Pancreas (tissue), 10 donors: ENCODE results near the gene PRSS57. TPM values are rescaled to one million over a fixed set of nuclear protein-coding genes. Genes with fewer than 3 reads are reported as not detected.
A peak's percentile ranks its signal among the peaks of the same experiment; 100 is the strongest.

Experiments
- ATAC-seq, 4 donors: fragments of 200-7000 bp; cut with Tn5 transposase; one replicate each; pipeline versions ENCODE4 v1.8.0 to v1.9.1; 2020; ENCODE audit warnings: mild to moderate bottlenecking in 4 of 4, moderate library complexity in 4 of 4
- DNase-seq, 6 donors: peaks; one replicate each; pipeline ENCODE4 v3.0.0-alpha.2; 2020
- FAIRE-seq: peaks from 2 replicates; lab custom pipeline; 2012; peaks lifted over from hg19 to GRCh38; lab: Jason Lieb, UNC
- H3K27ac ChIP-seq, 4 donors: fragments of 200-600 bp; sonication (generic); 1 replicate in 3 of 4; 2 replicates in 1 of 4; pipeline versions ENCODE4 v1.5.0 to v1.8.0; 2020
- H3K27me3 ChIP-seq, 4 donors: fragments of 200-600 bp; one replicate each; pipeline ENCODE4 v1.8.0; 2021
- H3K36me3 ChIP-seq, 3 donors: fragments of 200-600 bp; sonication (generic) in 1 of 3; one replicate each; pipeline versions ENCODE4 v1.5.0 to v1.8.0; 2020 to 2021
- H3K4me1 ChIP-seq, 3 donors: fragments of 200-600 bp; one replicate each; pipeline ENCODE4 v1.8.0; 2021
- H3K4me3 ChIP-seq, 4 donors: fragments of 200-600 bp; sonication (generic) in 2 of 4; one replicate each; pipeline versions ENCODE4 v1.5.0 to v1.8.0; 2020 to 2021
- H3K9me3 ChIP-seq, 4 donors: fragments of 200-600 bp; one replicate each; pipeline ENCODE4 v1.8.0; 2021
- CTCF ChIP-seq, 4 donors: fragments of 200-600 bp; sonication (generic) in 3 of 4; IDR thresholded peaks; one replicate each; pipeline versions ENCODE4 v1.5.0 to v1.8.0; 2021; ENCODE audit warnings: antibody characterized with exemption in 4 of 4
- WGBS, 2 donors: extraction: QIAGEN DNeasy Blood & Tissue Kit; methylation state at CpG; one replicate each; pipeline ENCODE4 v1.1.7; 2013; 5-methylcytosine and 5-hydroxymethylcytosine counted together
- intact Hi-C, 3 donors: fragments of 100-400 bp; cut with DNase I; formaldehyde crosslinking; loops; one replicate each; pipeline versions ENCODE4 v1.11.1 to v1.14.2; 2022
- polyA plus RNA-seq, 2 donors: library from polyadenylated mRNA; stranded (reverse); fragments of 200-250 nt; gene quantifications; one replicate each; pipeline ENCODE4 v1.2.3, GENCODE V29; 2013
- total RNA-seq, 6 donors: library from RNA; stranded (reverse); fragmentation: NEBNext Ultra II Directional in 4 of 6; extraction: Animal tissue kit (Norgen Biotek cat#: 25700) in 4 of 6; gene quantifications; one replicate each; pipeline versions ENCODE4 v1.2.1 to v1.2.4, GENCODE V29; 2021 to 2023
- donor health status: healthy with polysubstance abuse.
- donor health status: DM: no; HTN: no; CAD: no; lungs with moderate emphysema.
- donor health status: DM: no; HTN: no; CAD: no.
- donor health status: control.
- donor health status: control.
- donor health status: Bipolar disorder and iron deficiency.
- donor health status: DM: yes; HTN: yes; CAD: no.
- donor health status: DM: no; HTN: no; CAD: no.
- donor health status: DM: no; HTN: no; CAD: no.
- donor health status: DM: yes; HTN: yes; CAD: no.

Gene PRSS57
- total and polyA plus RNA-seq, 8 donors: not detected

- no peak overlapping the region for H3K27ac ChIP-seq
- H3K4me3 ChIP-seq: no peak overlapping the region
- TF ChIP-seq CTCF (IDR thresholded peaks at IDR 0.05): no peak
- DNase-seq (peak in 1 of 6 donors; percentile 77), ATAC-seq (no peak), FAIRE-seq (no peak)
- no peaks in the 10 kb centered on the region for H3K27me3 ChIP-seq
- intact Hi-C loops: no loop called here
- H3K4me1 ChIP-seq: no peaks in the 10 kb centered on the region
- WGBS, 2 donors: 93 to 94% methylated on average over 48 to 54 of the region's 54 CpGs
- H3K36me3 ChIP-seq: peaks cover 0 to 42% (median 20%) of the 10 kb centered on the region in 3 donors
- no peaks in the 10 kb centered on the region for H3K9me3 ChIP-seq
Observed at GRCh38 chr19:652467-653389, 42.5 kb downstream of the PRSS57 start.

- intact Hi-C loops: no loop called here
- FAIRE-seq (no peak), ATAC-seq (no peak), DNase-seq (no peak)
- H3K9me3 ChIP-seq: no peaks in the 10 kb centered on the region
- no peaks in the 10 kb centered on the region for H3K4me1 ChIP-seq
- WGBS, 2 donors: 88 to 89% methylated on average over 24 of the region's 24 CpGs
- no peak overlapping the region for H3K27ac ChIP-seq
- no peak overlapping the region for H3K4me3 ChIP-seq
- H3K36me3 ChIP-seq: peaks cover 0 to 49% (median 26%) of the 10 kb centered on the region in 3 donors
- H3K27me3 ChIP-seq: no peaks in the 10 kb centered on the region
- no peak for TF ChIP-seq CTCF (IDR thresholded peaks at IDR 0.05)
Observed at GRCh38 chr19:651991-652390, 43.3 kb downstream of the PRSS57 start.

GRCh38 chr19:651114-651818 lies 44.0 kb downstream of the PRSS57 start:
- ATAC-seq (no peak), FAIRE-seq (no peak), DNase-seq (peak in 1 of 6 donors; percentile 61)
- 95% methylated on average over 56 to 58 of the region's 58 CpGs for WGBS, 2 donors
- intact Hi-C loops: no loop called here
- Histone ChIP-seq H3K27me3 (no peaks in the 10 kb centered on the region), H3K4me3 (no peak overlapping the region), H3K9me3 (no peaks in the 10 kb centered on the region), H3K27ac (no peak overlapping the region), H3K36me3 (peaks cover 0 to 56% (median 32%) of the 10 kb centered on the region in 3 donors), H3K4me1 (no peaks in the 10 kb centered on the region)
- TF ChIP-seq CTCF (IDR thresholded peaks at IDR 0.05): no peak

GRCh38 chr19:650121-650520 lies 45.1 kb downstream of the PRSS57 start:
- ATAC-seq: no peak
- DNase-seq: peak in 2 of 6 donors; percentile 20 to 59
- FAIRE-seq: no peak

More at GRCh38 chr19:650121-650520, 45.1 kb downstream of the PRSS57 start:
- Histone ChIP-seq H3K4me3 (no peak overlapping the region), H3K36me3 (peaks cover 0 to 56% (median 32%) of the 10 kb centered on the region in 3 donors), H3K4me1 (no peaks in the 10 kb centered on the region), H3K27me3 (no peaks in the 10 kb centered on the region), H3K9me3 (no peaks in the 10 kb centered on the region), H3K27ac (no peak overlapping the region)
- intact Hi-C loops: no loop called here
- 93 to 94% methylated on average over 11 of the region's 11 CpGs for WGBS, 2 donors
- TF ChIP-seq CTCF (IDR thresholded peaks at IDR 0.05): no peak
